CD4-positive, alpha-beta T cell treated with Interleukin-17A for 4 hours (primary cell): ENCODE results near the gene ADIPOR2.
"Not testable (repeated sequence)": the region's sequence is repeated elsewhere in the genome, so short reads cannot be mapped to it uniquely, and the experiment has no call there.

Experiments
- DNase-seq: peaks from one replicate; pipeline ENCODE4 v3.0.0-alpha.2; 2020; ENCODE audit warnings: mixed read lengths

Gene ADIPOR2

GRCh38 chr12:1815814-1816729 lies 125.2 kb downstream of the ADIPOR2 start:
- no peak for DNase-seq

- no peak for DNase-seq
Observed at GRCh38 chr12:1816730-1817348, 126.0 kb downstream of the ADIPOR2 start.

GRCh38 chr12:1817928-1818327 lies 127.1 kb downstream of the ADIPOR2 start:
- DNase-seq = not testable (repeated sequence)

- DNase-seq = no peak
Observed at GRCh38 chr12:1819050-1819449, 128.2 kb downstream of the ADIPOR2 start.

- DNase-seq = no peak
Observed at GRCh38 chr12:1819571-1819970, 128.7 kb downstream of the ADIPOR2 start.

- DNase-seq = no peak
Observed at GRCh38 chr12:1820191-1820895, 129.5 kb downstream of the ADIPOR2 start, which contains the start of gene LRTM2. Gene LRTM2 (plus strand): TSS chr12:1820565. CDS start chr12:1828149, 7,584 bp downstream.

GRCh38 chr12:1820896-1821291 lies 130.0 kb downstream of the ADIPOR2 start:
- DNase-seq = no peak

- DNase-seq = no peak
Observed at GRCh38 chr12:1821805-1822204, 130.9 kb downstream of the ADIPOR2 start.

- no peak for DNase-seq
Observed at GRCh38 chr12:1822699-1823098, 131.8 kb downstream of the ADIPOR2 start.

- no peak for DNase-seq
Observed at GRCh38 chr12:1823237-1823636, 132.4 kb downstream of the ADIPOR2 start.

- DNase-seq = no peak
Observed at GRCh38 chr12:1825382-1826102, 134.7 kb downstream of the ADIPOR2 start.

GRCh38 chr12:1826401-1826800 lies 135.5 kb downstream of the ADIPOR2 start:
- no peak for DNase-seq

- no peak for DNase-seq
Observed at GRCh38 chr12:1826867-1827705, 136.2 kb downstream of the ADIPOR2 start.

GRCh38 chr12:1827826-1828805 lies 137.2 kb downstream of the ADIPOR2 start:
- no peak for DNase-seq

- no peak for DNase-seq
Observed at GRCh38 chr12:1828856-1829255, 138.0 kb downstream of the ADIPOR2 start.

GRCh38 chr12:1829306-1829900 lies 138.5 kb downstream of the ADIPOR2 start:
- no peak for DNase-seq

- DNase-seq = no peak
Observed at GRCh38 chr12:1830401-1830845, 139.6 kb downstream of the ADIPOR2 start.

GRCh38 chr12:1830981-1831963 lies 140.4 kb downstream of the ADIPOR2 start:
- DNase-seq = peak; percentile 16
